ENCODE data around the gene REEP6. TPM values are rescaled to one million over a fixed set of nuclear protein-coding genes. Genes with fewer than 3 reads are reported as not detected.

REEP6 gene
- total and polyA plus RNA-seq, 2 donors (not counting 3 experiments of a cell fraction or from before 2014, with no cell fraction given), result 1.3 to 1.5 TPM

DNA sequence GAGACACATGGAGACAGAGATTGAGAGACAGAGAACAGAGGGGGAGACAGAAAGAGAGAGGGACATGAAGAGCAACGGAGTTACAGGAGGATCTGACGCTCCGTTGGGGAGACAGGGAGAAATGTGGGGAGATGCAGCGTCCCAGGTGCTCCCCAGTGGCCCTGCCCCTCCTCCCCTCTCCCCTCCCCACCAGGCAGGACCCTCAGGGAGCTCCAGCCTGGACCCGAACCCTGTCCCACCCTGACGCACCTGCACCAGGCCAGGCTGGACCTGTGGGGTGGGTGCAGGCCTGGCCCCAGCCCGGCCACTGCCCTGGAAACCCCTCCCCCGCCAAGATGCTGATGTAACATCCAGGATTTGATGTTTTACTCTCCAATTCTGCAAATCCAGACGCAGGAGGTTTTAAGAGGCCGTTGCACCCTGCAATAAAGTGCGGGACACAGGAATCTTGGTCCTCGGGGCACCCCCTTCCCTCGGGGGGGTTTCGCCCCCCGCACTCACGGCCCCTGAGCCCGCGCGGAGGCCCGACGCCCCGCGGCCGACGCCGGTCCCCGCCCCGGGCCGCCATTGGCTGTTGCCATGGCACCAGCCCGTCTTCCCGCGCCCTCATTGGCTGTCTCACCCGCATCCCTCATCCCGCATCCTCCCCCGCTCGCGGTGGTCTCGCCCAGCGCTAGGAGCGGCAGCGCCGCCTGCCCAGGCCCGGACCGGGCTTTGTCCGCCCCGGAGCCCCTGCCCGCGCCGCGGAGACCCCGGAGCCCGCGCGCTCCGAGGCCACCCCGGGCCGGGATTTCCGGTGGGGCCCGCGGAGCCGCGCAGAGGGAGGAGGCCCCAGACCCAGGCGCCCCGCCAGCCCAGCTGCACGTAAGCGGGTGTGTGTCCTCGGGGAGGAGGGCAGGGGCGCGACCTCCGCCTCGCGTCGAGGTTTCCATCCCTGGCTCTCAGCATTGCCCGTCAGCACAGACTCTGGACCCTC, 41.2 kb upstream of the REEP6 start, which contains the start of gene APC2:
TSS of gene APC2 (plus strand) at position 655 of the 976 bp plus-strand sequence. CDS start 2,881 bp downstream, outside the sequence.
- TF ChIP-seq, protein P1, sequence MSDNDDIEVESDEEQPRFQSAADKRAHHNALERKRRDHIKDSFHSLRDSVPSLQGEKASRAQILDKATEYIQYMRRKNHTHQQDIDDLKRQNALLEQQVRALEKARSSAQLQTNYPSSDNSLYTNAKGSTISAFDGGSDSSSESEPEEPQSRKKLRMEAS (IDR thresholded peaks at IDR 0.05; ENCODE audit: insufficient read depth, insufficient read length), result no peak
- TF ChIP-seq GATA2 (IDR thresholded peaks at IDR 0.05; ENCODE audit: insufficient read depth, insufficient read length, low read depth, low read length), result no peak
- no peak for TF ChIP-seq EZH2 (IDR thresholded peaks at IDR 0.05; ENCODE audit: borderline replicate concordance, low read depth, low read length, severe bottlenecking)
- TF ChIP-seq, protein P2, sequence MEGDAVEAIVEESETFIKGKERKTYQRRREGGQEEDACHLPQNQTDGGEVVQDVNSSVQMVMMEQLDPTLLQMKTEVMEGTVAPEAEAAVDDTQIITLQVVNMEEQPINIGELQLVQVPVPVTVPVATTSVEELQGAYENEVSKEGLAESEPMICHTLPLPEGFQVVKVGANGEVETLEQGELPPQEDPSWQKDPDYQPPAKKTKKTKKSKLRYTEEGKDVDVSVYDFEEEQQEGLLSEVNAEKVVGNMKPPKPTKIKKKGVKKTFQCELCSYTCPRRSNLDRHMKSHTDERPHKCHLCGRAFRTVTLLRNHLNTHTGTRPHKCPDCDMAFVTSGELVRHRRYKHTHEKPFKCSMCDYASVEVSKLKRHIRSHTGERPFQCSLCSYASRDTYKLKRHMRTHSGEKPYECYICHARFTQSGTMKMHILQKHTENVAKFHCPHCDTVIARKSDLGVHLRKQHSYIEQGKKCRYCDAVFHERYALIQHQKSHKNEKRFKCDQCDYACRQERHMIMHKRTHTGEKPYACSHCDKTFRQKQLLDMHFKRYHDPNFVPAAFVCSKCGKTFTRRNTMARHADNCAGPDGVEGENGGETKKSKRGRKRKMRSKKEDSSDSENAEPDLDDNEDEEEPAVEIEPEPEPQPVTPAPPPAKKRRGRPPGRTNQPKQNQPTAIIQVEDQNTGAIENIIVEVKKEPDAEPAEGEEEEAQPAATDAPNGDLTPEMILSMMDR (IDR thresholded peaks at IDR 0.05; ENCODE audit: extremely low read depth in 1 of 2, insufficient read depth in 1 of 2, low read depth in 1 of 2, low read length in 2 of 2), result no peak
- TF ChIP-seq POLR2A (IDR thresholded peaks at IDR 0.05; ENCODE audit: low read depth, low read length), result no peak
- no peak for TF ChIP-seq MYC (IDR thresholded peaks at IDR 0.05; ENCODE audit: low read depth, low read length)
- TF ChIP-seq POLR2AphosphoS5 (IDR thresholded peaks at IDR 0.05; ENCODE audit: insufficient read depth, low read depth, low read length), result no peak
- TF ChIP-seq JUN (IDR thresholded peaks at IDR 0.05; ENCODE audit: borderline replicate concordance, insufficient read depth, insufficient read length, low read depth), result no peak
- no peak for TF ChIP-seq FOS (IDR thresholded peaks at IDR 0.05; ENCODE audit: borderline replicate concordance, insufficient read depth, low read length)
- Histone ChIP-seq H3K9me1 (replicated peaks; ENCODE audit: control insufficient read depth, extremely low read depth, insufficient read depth, low read length) (no peaks in the 10 kb centered on the region), H3K9ac (replicated peaks; ENCODE audit: extremely low read depth, insufficient read depth, low read length) (no peak within 1 kb of the TSS), H3K4me1 (ENCODE audit: control insufficient read depth, extremely low read depth, insufficient read depth, low read length) (no peaks in the 10 kb centered on the region), H3K27ac (ENCODE audit: insufficient read depth, low read depth, low read length) (no peak within 1 kb of the TSS), H3K27me3 (ENCODE audit: control insufficient read depth in 2 of 2, insufficient read depth in 2 of 2, low read length in 2 of 2) (peaks cover 30 to 43% of the 10 kb centered on the region in 2 experiments), H4K20me1 (replicated peaks; ENCODE audit: control insufficient read depth, extremely low read depth, insufficient read depth, low read length) (no peaks in the 10 kb centered on the region), H3K36me3 (ENCODE audit: control insufficient read depth in 2 of 2, extremely low read depth in 1 of 2, insufficient read depth in 2 of 2, low read length in 2 of 2) (no peaks in the 10 kb centered on the region), H3K4me2 (ENCODE audit: insufficient read depth, low read length) (no peak within 1 kb of the TSS), H2AFZ (ENCODE audit: low read depth, low read length) (no peak within 1 kb of the TSS), H3K4me3 (replicated peaks in 1 of 3; ENCODE audit: insufficient read depth in 1 of 3, low read depth in 1 of 3, low read length in 3 of 3) (no peak within 1 kb of the TSS), H3K9me3 (replicated peaks; ENCODE audit: control insufficient read depth, insufficient read depth, low read length) (no peaks in the 10 kb centered on the region), H3K79me2 (ENCODE audit: control insufficient read depth, insufficient read depth, low read length) (no peaks in the 10 kb centered on the region)
- intact Hi-C loops (cut with micrococcal nuclease) (no loop called here), dilution Hi-C loops (cut with MboI; ENCODE audit: extremely low pct_ligation_motif_present, low sequenced_read_pairs) (no loop called here)
- CTCF ChIA-PET, result no interaction called here
- no TSS peak for BruUV-seq (replicated peaks)
- FAIRE-seq (no peak), DNase-seq (ENCODE audit: low read depth, low spot score) (no peak)
- POLR2A ChIA-PET, result no interaction called here
